Endothelial cell (in vitro differentiated cells): Measurements from ENCODE around the gene CRYGN. TPM values are rescaled to one million over a fixed set of nuclear protein-coding genes. Genes with fewer than 3 reads are reported as not detected.

Experiments used
- DNase-seq: peaks from one replicate; pipeline ENCODE4 v3.0.0; 2021; ENCODE audit warnings: low spot score
- H3K27ac Mint-ChIP-seq: one replicate; pipeline ENCODE4 v1.8.0; 2021; ENCODE audit warnings: mixed read lengths, inconsistent platforms; ENCODE audit not compliant: unreplicated experiment
- H3K27me3 Mint-ChIP-seq: one replicate; pipeline ENCODE4 v1.8.0; 2021; ENCODE audit warnings: mild to moderate bottlenecking, moderate library complexity, mixed read lengths, inconsistent platforms; ENCODE audit not compliant: unreplicated experiment
- H3K36me3 Mint-ChIP-seq: one replicate; pipeline ENCODE4 v1.8.0; 2021; ENCODE audit warnings: mild to moderate bottlenecking, low read depth, mixed read lengths, inconsistent platforms; ENCODE audit not compliant: unreplicated experiment
- H3K4me1 Mint-ChIP-seq: one replicate; pipeline ENCODE4 v1.8.0; 2021; ENCODE audit warnings: mild to moderate bottlenecking, mixed read lengths, inconsistent platforms; ENCODE audit not compliant: unreplicated experiment
- H3K4me3 Mint-ChIP-seq: one replicate; pipeline ENCODE4 v1.8.0; 2021; ENCODE audit warnings: mild to moderate bottlenecking, mixed read lengths, inconsistent platforms; ENCODE audit not compliant: unreplicated experiment
- H3K9me3 Mint-ChIP-seq: one replicate; pipeline ENCODE4 v1.8.0; 2021; ENCODE audit warnings: mixed read lengths, inconsistent platforms; ENCODE audit not compliant: unreplicated experiment
- CTCF ChIP-seq: fragments of 200-600 bp; sonication (generic); IDR thresholded peaks from one replicate; pipeline ENCODE4 v1.5.0; 2021; ENCODE audit warnings: antibody characterized with exemption; ENCODE audit not compliant: unreplicated experiment
- total RNA-seq: library from RNA; stranded (reverse); fragmentation: NEBNext Ultra II Directional; extraction: Animal tissue kit (Norgen Biotek cat#: 25700); gene quantifications from one replicate; pipeline ENCODE4 v1.2.1, GENCODE V29; 2021; ENCODE audit not compliant: unreplicated experiment

Gene CRYGN
- total RNA-seq, 1 donor from 2014 or later, result not detected

GRCh38 chr7:151447901-151448260, 7.9 kb upstream of the CRYGN start:
- Mint-ChIP-seq H3K4me1 (peaks cover 7% of the 10 kb centered on the region), H3K4me3 (peak overlapping the region; percentile 47), H3K36me3 (no peaks in the 10 kb centered on the region), H3K27ac (no peak overlapping the region), H3K27me3 (peaks cover 2% of the 10 kb centered on the region), H3K9me3 (no peaks in the 10 kb centered on the region)
- no peak for TF ChIP-seq CTCF
- no peak for DNase-seq

- Mint-ChIP-seq H3K4me3 (no peak overlapping the region), H3K36me3 (no peaks in the 10 kb centered on the region), H3K27me3 (peaks cover 3% of the 10 kb centered on the region), H3K27ac (no peak overlapping the region), H3K9me3 (no peaks in the 10 kb centered on the region), H3K4me1 (peaks cover 3% of the 10 kb centered on the region)
- DNase-seq, result no peak
- TF ChIP-seq CTCF, result no peak
Observed at GRCh38 chr7:151447312-151447711, 7.4 kb upstream of the CRYGN start.

GRCh38 chr7:151446412-151446811, 6.5 kb upstream of the CRYGN start:
- peaks cover 4% of the 10 kb centered on the region for H3K4me1 Mint-ChIP-seq
- no peak overlapping the region for H3K27ac Mint-ChIP-seq
- H3K36me3 Mint-ChIP-seq, result no peaks in the 10 kb centered on the region
- H3K27me3 Mint-ChIP-seq, result peaks cover 3% of the 10 kb centered on the region
- DNase-seq, result no peak
- TF ChIP-seq CTCF, result no peak
- no peak overlapping the region for H3K4me3 Mint-ChIP-seq
- no peaks in the 10 kb centered on the region for H3K9me3 Mint-ChIP-seq

GRCh38 chr7:151444632-151445031, 4.7 kb upstream of the CRYGN start:
- TF ChIP-seq CTCF, result no peak
- no peak for DNase-seq
- peaks cover 5% of the 10 kb centered on the region for H3K4me1 Mint-ChIP-seq
- H3K36me3 Mint-ChIP-seq, result no peaks in the 10 kb centered on the region
- no peaks in the 10 kb centered on the region for H3K9me3 Mint-ChIP-seq
- no peak overlapping the region for H3K4me3 Mint-ChIP-seq
- peaks cover 5% of the 10 kb centered on the region for H3K27me3 Mint-ChIP-seq
- no peak overlapping the region for H3K27ac Mint-ChIP-seq

GRCh38 chr7:151442776-151443496, 3.0 kb upstream of the CRYGN start:
- TF ChIP-seq CTCF, result no peak
- Mint-ChIP-seq H3K27ac (no peak overlapping the region), H3K36me3 (no peaks in the 10 kb centered on the region), H3K27me3 (peaks cover 5% of the 10 kb centered on the region), H3K9me3 (no peaks in the 10 kb centered on the region), H3K4me3 (no peak overlapping the region), H3K4me1 (peaks cover 4% of the 10 kb centered on the region)
- no peak for DNase-seq
